OCI-LY7 (cell line): ENCODE measurements around the gene TGFBR1. TPM values are rescaled to one million over a fixed set of nuclear protein-coding genes. Genes with fewer than 3 reads are reported as not detected.

Experiments used
- BruUV-seq: library from RNA; stranded (reverse); fragments of 400-500 nt; replicated peaks from 2 replicates; lab custom pipeline; 2021; lab: Mats Ljungman, UMichigan
- CTCF ChIA-PET: fragments of 300-600 bp; sonication (Branson Sonifier 250); formaldehyde crosslinking; loops from one replicate; lab custom pipeline; 2022; ENCODE audit warnings: antibody characterized with exemption; ENCODE audit not compliant: unreplicated experiment; lab: Charles Lee
- POLR2A ChIA-PET: fragments of 300-600 bp; sonication (Branson Sonifier 250); formaldehyde crosslinking; loops from one replicate; lab custom pipeline; 2022; ENCODE audit warnings: antibody characterized with exemption; lab: Charles Lee
- DNase-seq: peaks from one replicate; pipeline ENCODE4 v3.0.0-alpha.2; 2015; ENCODE audit warnings: low spot score
- H2AFZ ChIP-seq: fragments of 200-600 bp; sonication (generic), shearing (Covaris generic); 2 replicates; pipeline ENCODE4 v1.6.1; 2014; ENCODE audit warnings: mild to moderate bottlenecking, antibody characterized with exemption, low read length, moderate library complexity
- H3K27ac ChIP-seq: fragments of 200-600 bp; sonication (generic); 2 replicates; pipeline ENCODE4 v1.5.1; 2014; ENCODE audit warnings: mixed run types, low read depth, mild to moderate bottlenecking, moderate library complexity, low read length, inconsistent platforms; ENCODE audit not compliant: poor library complexity, severe bottlenecking
- H3K36me3 ChIP-seq: fragments of 200-600 bp; sonication (generic); 2 replicates; pipeline ENCODE4 v1.6.1; 2014; ENCODE audit warnings: mild to moderate bottlenecking, antibody characterized with exemption, low read length, moderate library complexity, mixed read lengths; ENCODE audit not compliant: insufficient read depth
- H3K4me1 ChIP-seq: fragments of 200-600 bp; sonication (generic); 2 replicates; pipeline ENCODE4 v1.5.1; 2014; ENCODE audit warnings: mild to moderate bottlenecking, low read length; ENCODE audit not compliant: insufficient read depth, poor library complexity, severe bottlenecking
- H3K4me2 ChIP-seq: fragments of 200-600 bp; sonication (generic); 2 replicates; pipeline ENCODE4 v1.6.1; 2014; ENCODE audit warnings: mild to moderate bottlenecking, low read length
- H3K4me3 ChIP-seq: fragments of 200-600 bp; sonication (generic); 2 replicates; pipeline ENCODE4 v1.5.1; 2014; ENCODE audit warnings: mild to moderate bottlenecking, low read depth, low read length; ENCODE audit not compliant: poor library complexity, severe bottlenecking
- H3K79me2 ChIP-seq: fragments of 200-600 bp; sonication (generic); 2 replicates; pipeline ENCODE4 v1.6.1; 2016; ENCODE audit warnings: low read depth, mild to moderate bottlenecking, low read length, moderate library complexity, mixed read lengths; ENCODE audit not compliant: insufficient read depth
- H3K9me2 ChIP-seq: fragments of 200-600 bp; sonication (generic); 2 replicates; pipeline ENCODE4 v1.6.1; 2016; ENCODE audit warnings: mild to moderate bottlenecking, low read length, mixed read lengths; ENCODE audit not compliant: insufficient read depth
- H3K9me3 ChIP-seq: fragments of 200-600 bp; sonication (generic); 2 replicates; pipeline ENCODE4 v1.6.1; 2014; ENCODE audit warnings: mild to moderate bottlenecking, mixed run types, low read length, mixed read lengths
- H4K20me1 ChIP-seq: fragments of 200-600 bp; sonication (generic); 2 replicates; pipeline ENCODE4 v1.6.1; 2014; ENCODE audit warnings: mild to moderate bottlenecking, antibody characterized with exemption, low read length, moderate library complexity, mixed read lengths; ENCODE audit not compliant: insufficient read depth
- EZH2phosphoT487 ChIP-seq: fragments of 200-600 bp; sonication (generic); IDR thresholded peaks from 2 replicates; pipeline ENCODE4 v1.6.1; 2018; ENCODE audit warnings: low read depth, borderline replicate concordance, mild to moderate bottlenecking, mixed run types, antibody characterized with exemption, low read length, moderate library complexity, mixed read lengths
- intact Hi-C: fragments of 100-400 bp; cut with micrococcal nuclease; formaldehyde crosslinking; loops from one replicate; pipeline ENCODE4 v1.10.0; 2022; ENCODE audit not compliant: unreplicated experiment
- total RNA-seq, 2 experiments: library from RNA; depleted of rRNA in 1 of 2; stranded (reverse); fragments of >200 nt in 1 of 2; shearing (Covaris generic) in 1 of 2; gene quantifications; 2 replicates each; pipeline ENCODE4 v1.2.3, GENCODE V29; 2014 to 2022
- TF ChIP-seq, protein P1 (sequence below): fragments of 200-600 bp; sonication (generic); conservative IDR thresholded peaks from 2 replicates; pipeline ENCODE4 v1.5.1; 2014; ENCODE audit warnings: mild to moderate bottlenecking, antibody characterized with exemption, low read length, moderate library complexity, mixed read lengths

TGFBR1 gene
- total RNA-seq, 2 experiments from 2014 or later: 13.6 to 36.7 TPM

DNA sequence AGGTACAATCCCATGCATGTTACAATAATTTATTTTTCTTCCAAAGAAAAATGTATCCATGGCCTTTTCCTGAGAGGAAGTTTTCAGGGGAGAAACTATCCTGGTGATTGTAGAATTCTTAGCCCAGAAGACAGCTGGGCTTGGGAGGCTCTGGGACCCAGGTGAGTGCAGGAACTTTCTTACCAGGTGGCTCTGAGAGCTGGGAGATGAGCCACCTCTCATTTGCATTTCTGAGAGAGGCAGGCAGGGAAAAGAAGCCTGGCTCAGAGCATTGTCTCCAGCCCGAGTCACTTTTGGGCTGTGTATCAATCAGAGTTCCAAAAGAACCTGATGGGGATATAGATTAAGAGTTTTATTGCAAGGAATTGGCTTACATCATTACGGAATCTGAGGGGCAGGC lies 64.2 kb downstream of the TGFBR1 start:
- POLR2A ChIA-PET: interaction anchor here (0.5 kb wide), 1 partner anchor 210 kb away, joined by 3 read pairs; no protein-coding TSS in a partner anchor

DNA sequence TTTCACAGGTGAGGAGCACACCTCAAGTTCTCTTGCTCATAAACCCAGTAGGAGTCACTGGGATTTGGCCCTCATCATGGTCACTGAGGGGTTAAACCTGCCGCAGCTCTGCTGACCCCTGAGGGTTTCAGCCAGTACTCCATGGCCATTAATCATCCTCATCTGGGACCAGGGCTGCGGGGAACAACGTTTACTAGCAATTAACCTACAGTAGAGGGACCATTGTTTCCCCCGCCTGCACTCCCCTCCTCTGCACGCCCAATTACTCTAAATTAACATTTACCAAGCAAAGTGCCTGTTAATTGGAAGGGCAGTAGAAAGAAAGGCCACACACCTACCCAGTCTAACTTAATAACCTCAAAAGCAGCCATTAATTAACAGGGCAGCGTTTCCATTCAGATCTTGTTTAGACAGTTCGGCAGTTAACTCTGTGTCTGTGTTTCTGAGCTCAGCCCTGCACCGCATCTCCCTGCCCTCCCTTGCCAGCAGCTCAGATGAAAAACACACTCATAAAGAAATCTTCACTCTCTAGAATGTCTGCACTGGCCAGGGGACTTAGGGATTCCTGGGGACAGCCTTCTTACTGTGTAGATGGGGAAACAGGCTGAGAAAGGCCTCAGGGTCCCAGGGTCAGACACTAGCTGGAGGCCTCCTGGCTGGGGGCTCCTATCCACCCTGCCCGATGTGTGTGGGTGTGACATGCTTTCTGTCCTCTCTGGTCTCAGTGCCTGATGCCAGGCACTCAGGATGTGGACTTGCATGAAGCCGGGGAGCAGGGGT lies 65.3 kb downstream of the TGFBR1 start:
- Histone ChIP-seq H3K4me2 (no peak overlapping the region), H3K9me2 (no peaks in the 10 kb centered on the region), H3K36me3 (no peaks in the 10 kb centered on the region), H3K4me3 (no peak overlapping the region), H2AFZ (no peak overlapping the region), H3K4me1 (no peaks in the 10 kb centered on the region), H3K27ac (no peak overlapping the region), H4K20me1 (no peaks in the 10 kb centered on the region), H3K9me3 (no peaks in the 10 kb centered on the region), H3K79me2 (no peaks in the 10 kb centered on the region)
- BruUV-seq: no TSS peak
- TF ChIP-seq EZH2phosphoT487: no peak
- TF ChIP-seq, protein P1, sequence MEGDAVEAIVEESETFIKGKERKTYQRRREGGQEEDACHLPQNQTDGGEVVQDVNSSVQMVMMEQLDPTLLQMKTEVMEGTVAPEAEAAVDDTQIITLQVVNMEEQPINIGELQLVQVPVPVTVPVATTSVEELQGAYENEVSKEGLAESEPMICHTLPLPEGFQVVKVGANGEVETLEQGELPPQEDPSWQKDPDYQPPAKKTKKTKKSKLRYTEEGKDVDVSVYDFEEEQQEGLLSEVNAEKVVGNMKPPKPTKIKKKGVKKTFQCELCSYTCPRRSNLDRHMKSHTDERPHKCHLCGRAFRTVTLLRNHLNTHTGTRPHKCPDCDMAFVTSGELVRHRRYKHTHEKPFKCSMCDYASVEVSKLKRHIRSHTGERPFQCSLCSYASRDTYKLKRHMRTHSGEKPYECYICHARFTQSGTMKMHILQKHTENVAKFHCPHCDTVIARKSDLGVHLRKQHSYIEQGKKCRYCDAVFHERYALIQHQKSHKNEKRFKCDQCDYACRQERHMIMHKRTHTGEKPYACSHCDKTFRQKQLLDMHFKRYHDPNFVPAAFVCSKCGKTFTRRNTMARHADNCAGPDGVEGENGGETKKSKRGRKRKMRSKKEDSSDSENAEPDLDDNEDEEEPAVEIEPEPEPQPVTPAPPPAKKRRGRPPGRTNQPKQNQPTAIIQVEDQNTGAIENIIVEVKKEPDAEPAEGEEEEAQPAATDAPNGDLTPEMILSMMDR: no peak
- intact Hi-C loops: loop anchor here (10.0 kb wide), 1 partner anchor 635 kb away; no protein-coding TSS in a partner anchor
- no peak for DNase-seq
- POLR2A ChIA-PET: no interaction called here
- CTCF ChIA-PET: no interaction called here

More for the DNA sequence above, 64.2 kb downstream of the TGFBR1 start:
- Histone ChIP-seq H3K79me2 (no peaks in the 10 kb centered on the region), H3K4me1 (no peaks in the 10 kb centered on the region), H3K36me3 (no peaks in the 10 kb centered on the region), H3K9me3 (no peaks in the 10 kb centered on the region), H2AFZ (no peak overlapping the region), H3K4me3 (no peak overlapping the region), H3K27ac (no peak overlapping the region), H3K9me2 (no peaks in the 10 kb centered on the region), H4K20me1 (no peaks in the 10 kb centered on the region), H3K4me2 (no peak overlapping the region)
- DNase-seq: no peak
- CTCF ChIA-PET: no interaction called here
- intact Hi-C loops: loop anchor here (10.0 kb wide), 1 partner anchor 636 kb away; no protein-coding TSS in a partner anchor
- TF ChIP-seq, protein P1: no peak
- TF ChIP-seq EZH2phosphoT487: no peak
- BruUV-seq: no TSS peak
